Measurements from ENCODE around the gene PRPS1L1.

PRPS1L1 gene

GRCh38 chr7:18027628-18028027 is at the start of gene PRPS1L1:
TSS of gene PRPS1L1 (minus strand) at chr7:18027846.
- no peaks in the 10 kb centered on the region for H3K36me3 ChIP-seq (replicated peaks)
- no peak within 1 kb of the TSS for H3K4me3 ChIP-seq
- H3K4me1 ChIP-seq, result no peaks in the 10 kb centered on the region
- in situ Hi-C loops (cut with MboI; ENCODE audit: low sequenced_read_pairs), result no loop called here
- no peaks in the 10 kb centered on the region for H3K9me3 ChIP-seq
- no peak for DNase-seq (ENCODE audit: low spot score in 2 of 2)
- no peaks in the 10 kb centered on the region for H3K27me3 ChIP-seq (ENCODE audit: low read depth)

GRCh38 chr7:18076461-18076860 is 48.8 kb upstream of the PRPS1L1 start:
- no peak overlapping the region for H3K4me3 ChIP-seq
- in situ Hi-C loops (cut with MboI; ENCODE audit: low sequenced_read_pairs), result no loop called here
- DNase-seq (ENCODE audit: low spot score in 2 of 2), result no peak
- H3K4me1 ChIP-seq, result peaks cover 16% of the 10 kb centered on the region
- H3K27me3 ChIP-seq (ENCODE audit: low read depth), result no peaks in the 10 kb centered on the region
- no peaks in the 10 kb centered on the region for H3K36me3 ChIP-seq (replicated peaks)
- no peaks in the 10 kb centered on the region for H3K9me3 ChIP-seq

- no peaks in the 10 kb centered on the region for H3K27me3 ChIP-seq (ENCODE audit: low read depth)
- in situ Hi-C loops (cut with MboI; ENCODE audit: low sequenced_read_pairs), result no loop called here
- H3K4me1 ChIP-seq, result peaks cover 2% of the 10 kb centered on the region; the same call in 1 of the 2 replicates
- H3K9me3 ChIP-seq, result no peaks in the 10 kb centered on the region
- H3K36me3 ChIP-seq (replicated peaks), result no peaks in the 10 kb centered on the region
- no peak overlapping the region for H3K4me3 ChIP-seq
- DNase-seq (ENCODE audit: low spot score in 2 of 2), result no peak
These were observed 41.1 kb upstream of the PRPS1L1 start for GRCh38 chr7:18068745-18069144.

GRCh38 chr7:18064242-18064838 is 36.7 kb upstream of the PRPS1L1 start:
- Histone ChIP-seq H3K9me3 (no peaks in the 10 kb centered on the region), H3K27me3 (ENCODE audit: low read depth) (no peaks in the 10 kb centered on the region), H3K4me1 (peaks cover 1% of the 10 kb centered on the region), H3K4me3 (no peak overlapping the region), H3K36me3 (replicated peaks) (no peaks in the 10 kb centered on the region)
- DNase-seq (ENCODE audit: low spot score in 2 of 2), result peak in 1 of 2 experiments; percentile 73
- in situ Hi-C loops (cut with MboI; ENCODE audit: low sequenced_read_pairs), result no loop called here

- in situ Hi-C loops (cut with MboI; ENCODE audit: low sequenced_read_pairs), result no loop called here
- no peak for DNase-seq (ENCODE audit: low spot score in 2 of 2)
- Histone ChIP-seq H3K27me3 (ENCODE audit: low read depth) (no peaks in the 10 kb centered on the region), H3K4me3 (no peak overlapping the region), H3K9me3 (no peaks in the 10 kb centered on the region), H3K36me3 (replicated peaks) (no peaks in the 10 kb centered on the region), H3K4me1 (peaks cover 10% of the 10 kb centered on the region)
These were observed 35.7 kb upstream of the PRPS1L1 start for GRCh38 chr7:18063149-18063901.

GRCh38 chr7:18059171-18059570 is 31.5 kb upstream of the PRPS1L1 start:
- Histone ChIP-seq H3K4me3 (no peak overlapping the region), H3K27me3 (ENCODE audit: low read depth) (no peaks in the 10 kb centered on the region), H3K4me1 (peaks cover 10% of the 10 kb centered on the region), H3K36me3 (replicated peaks) (no peaks in the 10 kb centered on the region), H3K9me3 (no peaks in the 10 kb centered on the region)
- DNase-seq (ENCODE audit: low spot score in 2 of 2), result peak in 1 of 2 experiments; percentile 21
- in situ Hi-C loops (cut with MboI; ENCODE audit: low sequenced_read_pairs), result no loop called here

- no peak overlapping the region for H3K4me3 ChIP-seq
- peaks cover 5% of the 10 kb centered on the region for H3K4me1 ChIP-seq
- in situ Hi-C loops (cut with MboI; ENCODE audit: low sequenced_read_pairs), result no loop called here
- no peaks in the 10 kb centered on the region for H3K27me3 ChIP-seq (ENCODE audit: low read depth)
- no peaks in the 10 kb centered on the region for H3K9me3 ChIP-seq
- DNase-seq (ENCODE audit: low spot score in 2 of 2), result no peak
- no peaks in the 10 kb centered on the region for H3K36me3 ChIP-seq (replicated peaks)
These were observed 26.3 kb upstream of the PRPS1L1 start for GRCh38 chr7:18053941-18054340.

- in situ Hi-C loops (cut with MboI; ENCODE audit: low sequenced_read_pairs), result no loop called here
- Histone ChIP-seq H3K36me3 (replicated peaks) (no peaks in the 10 kb centered on the region), H3K4me1 (no peaks in the 10 kb centered on the region), H3K27me3 (ENCODE audit: low read depth) (no peaks in the 10 kb centered on the region), H3K4me3 (no peak overlapping the region), H3K9me3 (no peaks in the 10 kb centered on the region)
- DNase-seq (ENCODE audit: low spot score in 2 of 2), result no peak
These were observed 25.7 kb upstream of the PRPS1L1 start for GRCh38 chr7:18053177-18053928.

GRCh38 chr7:18049262-18049661 is 21.6 kb upstream of the PRPS1L1 start:
- no peak for DNase-seq (ENCODE audit: low spot score in 2 of 2)
- Histone ChIP-seq H3K4me3 (no peak overlapping the region), H3K9me3 (no peaks in the 10 kb centered on the region), H3K36me3 (replicated peaks) (no peaks in the 10 kb centered on the region), H3K4me1 (no peaks in the 10 kb centered on the region), H3K27me3 (ENCODE audit: low read depth) (no peaks in the 10 kb centered on the region)
- in situ Hi-C loops (cut with MboI; ENCODE audit: low sequenced_read_pairs), result no loop called here

- no peaks in the 10 kb centered on the region for H3K36me3 ChIP-seq (replicated peaks)
- DNase-seq (ENCODE audit: low spot score in 2 of 2), result no peak
- no peaks in the 10 kb centered on the region for H3K9me3 ChIP-seq
- in situ Hi-C loops (cut with MboI; ENCODE audit: low sequenced_read_pairs), result no loop called here
- H3K4me1 ChIP-seq, result no peaks in the 10 kb centered on the region
- no peak overlapping the region for H3K4me3 ChIP-seq
- no peaks in the 10 kb centered on the region for H3K27me3 ChIP-seq (ENCODE audit: low read depth)
These were observed 19.0 kb upstream of the PRPS1L1 start for GRCh38 chr7:18046601-18047000.

GRCh38 chr7:18045171-18045570 is 17.5 kb upstream of the PRPS1L1 start:
- in situ Hi-C loops (cut with MboI; ENCODE audit: low sequenced_read_pairs), result no loop called here
- H3K27me3 ChIP-seq (ENCODE audit: low read depth), result no peaks in the 10 kb centered on the region
- H3K4me1 ChIP-seq, result no peaks in the 10 kb centered on the region
- no peak overlapping the region for H3K4me3 ChIP-seq
- H3K9me3 ChIP-seq, result no peaks in the 10 kb centered on the region
- DNase-seq (ENCODE audit: low spot score in 2 of 2), result no peak
- H3K36me3 ChIP-seq (replicated peaks), result no peaks in the 10 kb centered on the region

- Histone ChIP-seq H3K27me3 (ENCODE audit: low read depth) (no peaks in the 10 kb centered on the region), H3K4me1 (no peaks in the 10 kb centered on the region), H3K9me3 (no peaks in the 10 kb centered on the region), H3K4me3 (no peak overlapping the region), H3K36me3 (replicated peaks) (no peaks in the 10 kb centered on the region)
- no peak for DNase-seq (ENCODE audit: low spot score in 2 of 2)
- in situ Hi-C loops (cut with MboI; ENCODE audit: low sequenced_read_pairs), result no loop called here
These were observed 13.5 kb upstream of the PRPS1L1 start for GRCh38 chr7:18041191-18041590.

- no peak overlapping the region for H3K4me3 ChIP-seq
These were observed 12.6 kb upstream of the PRPS1L1 start for GRCh38 chr7:18040196-18040595.

GRCh38 chr7:18038382-18038781 is 10.7 kb upstream of the PRPS1L1 start:
- Histone ChIP-seq H3K4me1 (no peaks in the 10 kb centered on the region), H3K36me3 (replicated peaks) (no peaks in the 10 kb centered on the region), H3K4me3 (no peak overlapping the region), H3K27me3 (ENCODE audit: low read depth) (no peaks in the 10 kb centered on the region; the same call in 1 of the 2 replicates), H3K9me3 (no peaks in the 10 kb centered on the region)
- DNase-seq (ENCODE audit: low spot score in 2 of 2), result no peak
- in situ Hi-C loops (cut with MboI; ENCODE audit: low sequenced_read_pairs), result no loop called here

More at GRCh38 chr7:18040196-18040595, 12.6 kb upstream of the PRPS1L1 start:
- no peaks in the 10 kb centered on the region for H3K36me3 ChIP-seq (replicated peaks)
- no peak for DNase-seq (ENCODE audit: low spot score in 2 of 2)
- no peaks in the 10 kb centered on the region for H3K27me3 ChIP-seq (ENCODE audit: low read depth)
- in situ Hi-C loops (cut with MboI; ENCODE audit: low sequenced_read_pairs), result no loop called here
- no peaks in the 10 kb centered on the region for H3K4me1 ChIP-seq
- no peaks in the 10 kb centered on the region for H3K9me3 ChIP-seq

Data from HAP-1 (cell line).